SJSA1 (cell line): Measurements from ENCODE around the gene RGS3. TPM values are rescaled to one million over a fixed set of nuclear protein-coding genes. Genes with fewer than 3 reads are reported as not detected.

ENCODE experiments used
- DNase-seq, 2 experiments: peaks; one replicate each; pipeline ENCODE4 v3.0.0-alpha.2; 2015 to 2020; ENCODE audit warnings: low spot score in 2 of 2, low read depth in 1 of 2
- H3K27ac ChIP-seq: fragments of 250-450 bp; sonication (Bioruptor Pico); 2 replicates; pipeline ENCODE4 v1.5.1; 2020; ENCODE audit warnings: mild to moderate bottlenecking, moderate library complexity
- H3K27me3 ChIP-seq: fragments of 250-450 bp; sonication (Bioruptor Pico); replicated peaks from 2 replicates; pipeline ENCODE4 v1.5.1; 2020; ENCODE audit warnings: mild to moderate bottlenecking, moderate library complexity
- H3K36me3 ChIP-seq: fragments of 250-450 bp; sonication (Bioruptor Pico); 2 replicates; pipeline ENCODE4 v1.5.1; 2020; ENCODE audit warnings: mild to moderate bottlenecking
- H3K4me1 ChIP-seq: fragments of 250-450 bp; sonication (Bioruptor Pico); replicated peaks from 2 replicates; pipeline ENCODE4 v1.6.1; 2021; ENCODE audit warnings: mild to moderate bottlenecking
- H3K4me3 ChIP-seq: fragments of 250-450 bp; sonication (Bioruptor Pico); 2 replicates; pipeline ENCODE4 v1.5.1; 2020; ENCODE audit warnings: mild to moderate bottlenecking
- H3K9me3 ChIP-seq: fragments of 250-450 bp; sonication (Bioruptor Pico); replicated peaks from 2 replicates; pipeline ENCODE4 v1.5.1; 2020; ENCODE audit warnings: mild to moderate bottlenecking
- total RNA-seq: library from RNA; depleted of rRNA; stranded (reverse); fragments of >200 nt; shearing (Covaris generic); gene quantifications from 2 replicates; pipeline ENCODE4 v1.2.3, GENCODE V29; 2014

RGS3 gene
- total RNA-seq, 1 experiment from 2014 or later, result 54.8 TPM

- no peaks in the 10 kb centered on the region for H3K36me3 ChIP-seq
- no peaks in the 10 kb centered on the region for H3K27me3 ChIP-seq
- no peaks in the 10 kb centered on the region for H3K9me3 ChIP-seq
- no peak overlapping the region for H3K4me3 ChIP-seq
- no peak overlapping the region for H3K27ac ChIP-seq
- H3K4me1 ChIP-seq, result peaks cover 59% of the 10 kb centered on the region
- peak; percentile 37 to 62 for DNase-seq
Observed at GRCh38 chr9:113622600-113623400, 159.3 kb downstream of the RGS3 start.

GRCh38 chr9:113623851-113624485, 160.4 kb downstream of the RGS3 start:
- peak in 1 of 2 experiments; percentile 9 for DNase-seq
- no peaks in the 10 kb centered on the region for H3K36me3 ChIP-seq
- peaks cover 59% of the 10 kb centered on the region for H3K4me1 ChIP-seq
- H3K9me3 ChIP-seq, result no peaks in the 10 kb centered on the region
- H3K4me3 ChIP-seq, result no peak overlapping the region
- H3K27me3 ChIP-seq, result no peaks in the 10 kb centered on the region
- H3K27ac ChIP-seq, result no peak overlapping the region

GRCh38 chr9:113624721-113625120, 161.2 kb downstream of the RGS3 start:
- H3K9me3 ChIP-seq, result no peaks in the 10 kb centered on the region
- peaks cover 53% of the 10 kb centered on the region for H3K4me1 ChIP-seq
- peak; percentile 42 to 71 for DNase-seq
- no peaks in the 10 kb centered on the region for H3K27me3 ChIP-seq
- no peaks in the 10 kb centered on the region for H3K36me3 ChIP-seq
- H3K27ac ChIP-seq, result peak overlapping the region; percentile 52
- H3K4me3 ChIP-seq, result no peak overlapping the region

- H3K4me3 ChIP-seq, result no peak overlapping the region
- no peaks in the 10 kb centered on the region for H3K9me3 ChIP-seq
- H3K4me1 ChIP-seq, result peaks cover 46% of the 10 kb centered on the region
- H3K27ac ChIP-seq, result no peak overlapping the region
- no peaks in the 10 kb centered on the region for H3K36me3 ChIP-seq
- peak in 1 of 2 experiments; percentile 31 for DNase-seq
- no peaks in the 10 kb centered on the region for H3K27me3 ChIP-seq
Observed at GRCh38 chr9:113625486-113625885, 162.0 kb downstream of the RGS3 start.

GRCh38 chr9:113626735-113627495, 163.4 kb downstream of the RGS3 start:
- Histone ChIP-seq H3K27me3 (no peaks in the 10 kb centered on the region), H3K9me3 (no peaks in the 10 kb centered on the region), H3K4me1 (peaks cover 34% of the 10 kb centered on the region), H3K4me3 (no peak overlapping the region), H3K36me3 (no peaks in the 10 kb centered on the region), H3K27ac (no peak overlapping the region)
- peak in 1 of 2 experiments; percentile 23 for DNase-seq

- H3K4me1 ChIP-seq, result peaks cover 32% of the 10 kb centered on the region
- H3K36me3 ChIP-seq, result no peaks in the 10 kb centered on the region
- H3K27me3 ChIP-seq, result no peaks in the 10 kb centered on the region
- H3K4me3 ChIP-seq, result no peak overlapping the region
- peak in 1 of 2 experiments; percentile 12 for DNase-seq
- no peak overlapping the region for H3K27ac ChIP-seq
- H3K9me3 ChIP-seq, result no peaks in the 10 kb centered on the region
Observed at GRCh38 chr9:113628621-113629020, 165.1 kb downstream of the RGS3 start.

- peaks cover 33% of the 10 kb centered on the region for H3K4me1 ChIP-seq
- no peaks in the 10 kb centered on the region for H3K27me3 ChIP-seq
- no peak overlapping the region for H3K4me3 ChIP-seq
- no peak overlapping the region for H3K27ac ChIP-seq
- no peaks in the 10 kb centered on the region for H3K36me3 ChIP-seq
- H3K9me3 ChIP-seq, result no peaks in the 10 kb centered on the region
- DNase-seq, result peak in 1 of 2 experiments; percentile 11
Observed at GRCh38 chr9:113630386-113631136, 167.0 kb downstream of the RGS3 start.

GRCh38 chr9:113631137-113631765, 167.7 kb downstream of the RGS3 start:
- no peaks in the 10 kb centered on the region for H3K9me3 ChIP-seq
- H3K4me1 ChIP-seq, result peaks cover 34% of the 10 kb centered on the region
- no peak for DNase-seq
- no peaks in the 10 kb centered on the region for H3K27me3 ChIP-seq
- H3K27ac ChIP-seq, result no peak overlapping the region
- H3K36me3 ChIP-seq, result no peaks in the 10 kb centered on the region
- no peak overlapping the region for H3K4me3 ChIP-seq

- no peak overlapping the region for H3K27ac ChIP-seq
- DNase-seq, result no peak
- no peak overlapping the region for H3K4me3 ChIP-seq
- no peaks in the 10 kb centered on the region for H3K36me3 ChIP-seq
- peaks cover 36% of the 10 kb centered on the region for H3K4me1 ChIP-seq
- H3K27me3 ChIP-seq, result no peaks in the 10 kb centered on the region
- no peaks in the 10 kb centered on the region for H3K9me3 ChIP-seq
Observed at GRCh38 chr9:113631871-113632665, 168.5 kb downstream of the RGS3 start.

- Histone ChIP-seq H3K9me3 (no peaks in the 10 kb centered on the region), H3K4me3 (no peak overlapping the region), H3K4me1 (peaks cover 36% of the 10 kb centered on the region), H3K36me3 (no peaks in the 10 kb centered on the region), H3K27ac (no peak overlapping the region), H3K27me3 (no peaks in the 10 kb centered on the region)
- DNase-seq, result peak in 1 of 2 experiments; percentile 34
Observed at GRCh38 chr9:113632776-113633590, 169.5 kb downstream of the RGS3 start.

- Histone ChIP-seq H3K36me3 (no peaks in the 10 kb centered on the region), H3K4me3 (no peak overlapping the region), H3K27me3 (no peaks in the 10 kb centered on the region), H3K4me1 (peaks cover 36% of the 10 kb centered on the region), H3K27ac (peak overlapping the region; percentile 27), H3K9me3 (no peaks in the 10 kb centered on the region)
- DNase-seq, result peak in 1 of 2 experiments; percentile 30
Observed at GRCh38 chr9:113633782-113634595, 170.5 kb downstream of the RGS3 start.
